AG08396 (cell line): ENCODE results near the gene USP17L5.
"Not testable (repeated sequence)": the region's sequence is repeated elsewhere in the genome, so short reads cannot be mapped to it uniquely, and the experiment has no call there.

Experiments
- DNase-seq: peaks from one replicate; pipeline ENCODE4 v3.0.0; 2012; ENCODE audit warnings: low spot score, mixed read lengths

USP17L5 gene

GRCh38 chr4:9339103-9339502 lies at the start of gene USP17L5:
TSS of gene USP17L5 (plus strand) at chr4:9339403. CDS start at chr4:9339403, 0 bp downstream.
- DNase-seq = not testable (repeated sequence)

- not testable (repeated sequence) for DNase-seq
These were observed 15.0 kb upstream of the USP17L5 start for GRCh38 chr4:9324191-9324590.

DNA sequence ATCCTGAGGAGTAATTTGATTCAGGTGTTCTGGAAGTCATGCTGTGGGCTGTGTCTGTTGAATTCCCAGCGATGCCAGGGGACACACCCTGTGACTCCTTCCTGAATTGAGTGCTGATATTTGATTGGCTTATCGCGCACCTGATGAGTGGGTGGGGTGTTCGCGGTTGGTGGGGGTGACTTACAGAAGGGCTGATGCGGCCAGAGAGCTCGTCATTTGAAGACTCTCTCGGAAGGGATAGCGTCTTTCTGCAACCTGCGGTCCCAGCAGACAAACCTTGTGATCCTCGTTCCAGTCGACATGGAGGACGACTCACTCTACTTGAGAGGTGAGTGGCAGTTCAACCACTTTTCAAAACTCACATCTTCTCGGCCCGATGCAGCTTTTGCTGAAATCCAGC lies 14.3 kb upstream of the USP17L5 start, which contains the start of gene USP17L24:
Gene USP17L24, plus strand, starts transcription at position 301 of the 400 bp plus-strand sequence. Its CDS starts 0 bp downstream, at position 301.
- DNase-seq = not testable (repeated sequence)

GRCh38 chr4:9329611-9330010 lies 9.6 kb upstream of the USP17L5 start, which contains the start of gene USP17L25:
TSS of gene USP17L25 (plus strand) at chr4:9329911. CDS start at chr4:9329911, 0 bp downstream.
- DNase-seq = not testable (repeated sequence)

GRCh38 chr4:9334358-9334757 lies 4.8 kb upstream of the USP17L5 start, which contains the start of gene USP17L26:
TSS of gene USP17L26 (plus strand) at chr4:9334658. CDS start at chr4:9334658, 0 bp downstream.
- not testable (repeated sequence) for DNase-seq

DNA sequence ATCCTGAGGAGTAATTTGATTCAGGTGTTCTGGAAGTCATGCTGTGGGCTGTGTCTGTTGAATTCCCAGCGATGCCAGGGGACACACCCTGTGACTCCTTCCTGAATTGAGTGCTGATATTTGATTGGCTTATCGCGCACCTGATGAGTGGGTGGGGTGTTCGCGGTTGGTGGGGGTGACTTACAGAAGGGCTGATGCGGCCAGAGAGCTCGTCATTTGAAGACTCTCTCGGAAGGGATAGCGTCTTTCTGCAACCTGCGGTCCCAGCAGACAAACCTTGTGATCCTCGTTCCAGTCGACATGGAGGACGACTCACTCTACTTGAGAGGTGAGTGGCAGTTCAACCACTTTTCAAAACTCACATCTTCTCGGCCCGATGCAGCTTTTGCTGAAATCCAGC lies 4.6 kb downstream of the USP17L5 start, which contains the start of gene USP17L27:
Gene USP17L27, plus strand, starts transcription at position 301 of the 400 bp plus-strand sequence. Its CDS starts 0 bp downstream, at position 301.
- not testable (repeated sequence) for DNase-seq

- not testable (repeated sequence) for DNase-seq
These were observed 9.4 kb downstream of the USP17L5 start, which contains the start of gene USP17L28 for GRCh38 chr4:9348593-9348992. TSS of gene USP17L28 (plus strand) at chr4:9348893. CDS start at chr4:9348893, 0 bp downstream.

DNA sequence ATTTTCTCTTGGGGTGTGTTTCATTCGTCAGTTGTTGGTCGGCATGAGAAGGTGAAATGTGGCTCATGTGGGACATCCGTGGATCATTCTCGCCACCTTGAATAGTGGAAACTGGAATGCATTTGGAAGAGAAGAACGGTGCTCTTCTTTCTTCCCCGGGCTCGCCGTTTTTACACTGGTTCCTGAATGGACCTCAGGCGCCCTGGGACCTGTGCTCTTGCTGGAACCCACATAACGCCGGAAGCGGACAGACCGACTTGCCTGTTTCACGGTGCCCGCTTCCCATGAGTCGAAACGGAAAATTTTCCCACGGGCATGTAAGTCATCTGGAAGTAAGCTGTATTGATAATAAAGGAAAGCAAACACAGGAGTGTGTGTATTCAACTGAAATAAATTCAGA lies 11.7 kb downstream of the USP17L5 start:
- DNase-seq = not testable (repeated sequence)

DNA sequence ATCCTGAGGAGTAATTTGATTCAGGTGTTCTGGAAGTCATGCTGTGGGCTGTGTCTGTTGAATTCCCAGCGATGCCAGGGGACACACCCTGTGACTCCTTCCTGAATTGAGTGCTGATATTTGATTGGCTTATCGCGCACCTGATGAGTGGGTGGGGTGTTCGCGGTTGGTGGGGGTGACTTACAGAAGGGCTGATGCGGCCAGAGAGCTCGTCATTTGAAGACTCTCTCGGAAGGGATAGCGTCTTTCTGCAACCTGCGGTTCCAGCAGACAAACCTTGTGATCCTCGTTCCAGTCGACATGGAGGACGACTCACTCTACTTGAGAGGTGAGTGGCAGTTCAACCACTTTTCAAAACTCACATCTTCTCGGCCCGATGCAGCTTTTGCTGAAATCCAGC lies 14.1 kb downstream of the USP17L5 start, which contains the start of gene USP17L29:
Gene USP17L29, plus strand, starts transcription at position 301 of the 400 bp plus-strand sequence. Its CDS starts 0 bp downstream, at position 301.
- DNase-seq = not testable (repeated sequence)

DNA sequence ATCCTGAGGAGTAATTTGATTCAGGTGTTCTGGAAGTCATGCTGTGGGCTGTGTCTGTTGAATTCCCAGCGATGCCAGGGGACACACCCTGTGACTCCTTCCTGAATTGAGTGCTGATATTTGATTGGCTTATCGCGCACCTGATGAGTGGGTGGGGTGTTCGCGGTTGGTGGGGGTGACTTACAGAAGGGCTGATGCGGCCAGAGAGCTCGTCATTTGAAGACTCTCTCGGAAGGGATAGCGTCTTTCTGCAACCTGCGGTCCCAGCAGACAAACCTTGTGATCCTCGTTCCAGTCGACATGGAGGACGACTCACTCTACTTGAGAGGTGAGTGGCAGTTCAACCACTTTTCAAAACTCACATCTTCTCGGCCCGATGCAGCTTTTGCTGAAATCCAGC lies 23.6 kb downstream of the USP17L5 start, which contains the start of gene USP17L30:
Gene USP17L30, plus strand, starts transcription at position 301 of the 400 bp plus-strand sequence. Its CDS starts 0 bp downstream, at position 301.
- not testable (repeated sequence) for DNase-seq

GRCh38 chr4:9379881-9380280 lies 40.7 kb downstream of the USP17L5 start:
- DNase-seq = not testable (repeated sequence)

- DNase-seq = peak; percentile 6
These were observed 41.9 kb downstream of the USP17L5 start for GRCh38 chr4:9381012-9381534.

GRCh38 chr4:9384126-9384525 lies 44.9 kb downstream of the USP17L5 start:
- DNase-seq = no peak

DNA sequence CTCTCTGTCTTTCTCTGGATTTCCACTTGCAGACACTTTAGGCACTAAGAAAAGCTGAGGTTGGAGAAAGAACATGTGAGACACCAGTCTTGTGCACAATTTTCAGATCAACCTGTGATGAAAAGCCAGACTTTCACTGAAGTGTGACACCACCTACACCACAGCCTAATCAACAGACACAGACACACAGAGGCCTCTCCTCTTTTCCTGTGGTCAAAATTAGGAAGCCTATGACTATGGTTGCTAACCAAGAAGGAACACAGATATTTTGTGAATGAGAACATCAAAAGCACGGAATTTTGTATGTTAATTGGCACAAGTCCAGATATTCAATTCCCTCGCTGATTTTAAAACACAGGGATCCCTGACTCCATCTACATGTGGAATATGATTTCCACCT lies 49.8 kb downstream of the USP17L5 start:
- DNase-seq = not testable (repeated sequence)
